Gastrocnemius medialis (tissue), 4 donors: ENCODE results near the gene LAYN. TPM values are rescaled to one million over a fixed set of nuclear protein-coding genes. Genes with fewer than 3 reads are reported as not detected.
A peak's percentile ranks its signal among the peaks of the same experiment; 100 is the strongest.

Source experiments
- ATAC-seq, 2 donors: fragments of 150-250 bp; one replicate each; pipeline ENCODE4 v1.9.1; 2016
- DNase-seq, 2 donors: peaks; one replicate each; pipeline ENCODE4 v3.0.0-alpha.2; 2019
- H3K27ac ChIP-seq, 4 donors: fragments of 200-600 bp; sonication (generic); 1 replicate in 1 of 4; 2 replicates in 3 of 4; pipeline ENCODE4 v1.5.1; 2016 to 2018; ENCODE audit warnings: mild to moderate bottlenecking in 2 of 4, moderate library complexity in 1 of 4
- H3K27me3 ChIP-seq, 3 donors: fragments of 200-600 bp; sonication (generic) in 2 of 3; 1 replicate in 1 of 3; 2 replicates in 2 of 3; pipeline versions ENCODE4 v1.5.1 to v1.6.0; 2016 to 2019; ENCODE audit warnings: mild to moderate bottlenecking in 1 of 3, moderate library complexity in 1 of 3
- H3K36me3 ChIP-seq, 2 donors: fragments of 200-600 bp; sonication (generic) in 1 of 2; one replicate each; pipeline ENCODE4 v1.5.1; 2017 to 2018
- H3K4me1 ChIP-seq, 2 donors: fragments of 200-600 bp; sonication (generic) in 1 of 2; one replicate each; pipeline ENCODE4 v1.5.1; 2016 to 2017; ENCODE audit warnings: mild to moderate bottlenecking in 2 of 2
- H3K4me3 ChIP-seq, 4 donors: fragments of 200-600 bp; sonication (generic) in 3 of 4; 1 replicate in 1 of 4; 2 replicates in 3 of 4; pipeline ENCODE4 v1.5.1; 2016 to 2019; ENCODE audit warnings: mild to moderate bottlenecking in 2 of 4
- H3K9me3 ChIP-seq, 3 donors: fragments of 200-600 bp; sonication (generic) in 2 of 3; 1 replicate in 1 of 3; 2 replicates in 2 of 3; pipeline ENCODE4 v1.5.1; 2016 to 2019
- CTCF ChIP-seq, 5 experiments: fragments of 450-650 bp in 3 of 5; fragments of 200-600 bp in 2 of 5; sonication (generic) in 2 of 5; IDR thresholded peaks in 4 of 5; conservative IDR thresholded peaks in 1 of 5; 1 replicate in 4 of 5; 2 replicates in 1 of 5; pipeline ENCODE4 v1.5.1; 2016 to 2019; ENCODE audit warnings: antibody characterized with exemption in 5 of 5, mild to moderate bottlenecking in 3 of 5, moderate library complexity in 3 of 5
- POLR2A ChIP-seq, 2 donors: fragments of 450-650 bp; IDR thresholded peaks; one replicate each; pipeline ENCODE4 v1.6.1; 2017; ENCODE audit warnings: antibody characterized with exemption in 2 of 2, mild to moderate bottlenecking in 2 of 2, moderate library complexity in 2 of 2
- in situ Hi-C, 4 donors: fragments of 200-750 bp; cut with MboI; loops; one replicate each; pipeline versions ENCODE4 v1.15.0 to v1.8.0; 2017; ENCODE audit warnings: low sequenced_read_pairs in 4 of 4
- intact Hi-C: fragments of 100-400 bp; cut with DNase I; formaldehyde crosslinking; loops from one replicate; pipeline ENCODE4 v1.15.1; 2023; ENCODE audit warnings: low total_unique reads
- total RNA-seq, 4 donors: library from RNA; depleted of rRNA; stranded (reverse); fragments of >200 nt; gene quantifications; one replicate each; pipeline versions ENCODE4 v1.1.0 to v1.2.3, GENCODE V29; 2016

Gene LAYN
- total RNA-seq, 4 donors from 2014 or later: 0.46 to 3.7 (median 0.72) TPM; not detected in 1

DNA sequence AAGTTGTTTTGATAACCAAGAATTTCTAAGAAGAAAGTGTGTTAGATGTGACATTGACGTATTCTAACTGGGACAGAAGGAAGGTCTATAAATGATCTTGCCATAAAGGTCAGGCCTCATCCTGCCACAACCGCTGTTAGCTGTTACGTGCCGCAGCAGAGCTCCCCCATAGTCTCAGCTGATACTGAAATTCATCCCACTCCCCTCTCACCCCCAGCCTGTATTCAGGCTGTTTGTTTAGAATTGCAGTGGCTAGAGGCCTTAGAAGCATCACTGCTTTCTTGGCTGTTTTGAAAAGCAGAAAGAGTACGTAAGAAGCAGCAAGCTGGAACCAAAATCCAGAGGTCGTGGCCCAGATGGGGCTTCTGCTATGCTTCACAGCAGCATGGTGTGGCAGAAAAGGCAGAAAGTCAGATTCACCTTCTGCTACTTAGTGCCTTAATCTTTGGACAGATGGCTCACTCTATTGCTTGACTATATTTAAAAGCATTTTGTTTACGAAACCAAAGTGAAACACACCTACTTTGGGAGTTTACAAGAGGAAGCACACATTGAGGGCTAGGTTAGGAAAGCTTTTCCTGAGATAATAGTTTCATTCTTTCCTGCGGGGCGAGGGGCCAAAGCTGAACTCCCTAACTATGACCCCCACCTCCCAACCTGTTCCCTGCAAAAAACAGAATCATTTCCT, 950 bp upstream of the LAYN start:
- H3K9me3 ChIP-seq: no peaks in the 10 kb centered on the region
- no peaks in the 10 kb centered on the region for H3K36me3 ChIP-seq
- H3K27ac ChIP-seq: no peak overlapping the region
- intact Hi-C loops: no loop called here
- peak overlapping the region; percentile 60 to 75 (median 66) for H3K4me3 ChIP-seq
- TF ChIP-seq POLR2A (IDR thresholded peaks at IDR 0.05) (no peak), CTCF (IDR thresholded peaks at IDR 0.05 in 4 of 5, conservative IDR thresholded peaks at IDR 0.05 in 1 of 5) (no peak)
- in situ Hi-C loops: no loop called here
- H3K27me3 ChIP-seq: no peaks in the 10 kb centered on the region
- H3K4me1 ChIP-seq: peaks cover 10 to 30% of the 10 kb centered on the region in 2 donors
- ATAC-seq (no peak), DNase-seq (no peak)

DNA sequence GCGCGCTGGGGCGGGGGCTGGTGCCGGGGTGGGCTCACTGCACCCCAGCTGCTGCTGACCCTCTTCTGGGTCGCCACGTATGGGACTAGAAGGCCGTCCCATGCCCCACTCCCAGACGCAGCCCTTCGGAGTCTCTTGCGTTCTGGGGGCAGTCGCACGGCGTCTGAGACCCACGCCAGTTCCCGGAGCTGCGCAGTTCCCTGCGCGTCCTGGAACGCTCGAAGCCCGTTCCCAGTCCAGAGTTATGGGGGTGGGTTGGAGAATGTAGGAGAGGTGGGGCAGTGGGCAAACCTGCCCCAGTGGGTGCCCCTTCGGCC, 375 bp downstream of the LAYN start:
- peak overlapping the region; percentile 60 to 75 (median 66) for H3K4me3 ChIP-seq
- H3K27me3 ChIP-seq: no peaks in the 10 kb centered on the region
- DNase-seq: no peak
- ATAC-seq: peak; percentile 16 to 29
- intact Hi-C loops: no loop called here
- H3K4me1 ChIP-seq: peaks cover 10 to 30% of the 10 kb centered on the region in 2 donors
- H3K36me3 ChIP-seq: no peaks in the 10 kb centered on the region
- in situ Hi-C loops: no loop called here
- H3K9me3 ChIP-seq: no peaks in the 10 kb centered on the region
- TF ChIP-seq POLR2A (IDR thresholded peaks at IDR 0.05) (no peak), CTCF (IDR thresholded peaks at IDR 0.05 in 4 of 5, conservative IDR thresholded peaks at IDR 0.05 in 1 of 5) (no peak)
- H3K27ac ChIP-seq: peak overlapping the region; percentile 49 to 72 (median 67)

- intact Hi-C loops: no loop called here
- Histone ChIP-seq H3K9me3 (no peaks in the 10 kb centered on the region), H3K36me3 (no peaks in the 10 kb centered on the region), H3K27me3 (no peaks in the 10 kb centered on the region), H3K4me1 (peaks cover 10 to 30% of the 10 kb centered on the region in 2 donors), H3K4me3 (peak overlapping the region; percentile 60 to 75 (median 66)), H3K27ac (peak overlapping the region; percentile 49 to 72 (median 67))
- DNase-seq (peak; percentile 26 to 44), ATAC-seq (peak; percentile 63 to 67)
- TF ChIP-seq POLR2A (IDR thresholded peaks at IDR 0.05) (peak; percentile 22 to 23), CTCF (IDR thresholded peaks at IDR 0.05 in 4 of 5, conservative IDR thresholded peaks at IDR 0.05 in 1 of 5) (no peak)
- in situ Hi-C loops: no loop called here
Measured at GRCh38 chr11:111541254-111542061, 938 bp downstream of the LAYN start.

DNA sequence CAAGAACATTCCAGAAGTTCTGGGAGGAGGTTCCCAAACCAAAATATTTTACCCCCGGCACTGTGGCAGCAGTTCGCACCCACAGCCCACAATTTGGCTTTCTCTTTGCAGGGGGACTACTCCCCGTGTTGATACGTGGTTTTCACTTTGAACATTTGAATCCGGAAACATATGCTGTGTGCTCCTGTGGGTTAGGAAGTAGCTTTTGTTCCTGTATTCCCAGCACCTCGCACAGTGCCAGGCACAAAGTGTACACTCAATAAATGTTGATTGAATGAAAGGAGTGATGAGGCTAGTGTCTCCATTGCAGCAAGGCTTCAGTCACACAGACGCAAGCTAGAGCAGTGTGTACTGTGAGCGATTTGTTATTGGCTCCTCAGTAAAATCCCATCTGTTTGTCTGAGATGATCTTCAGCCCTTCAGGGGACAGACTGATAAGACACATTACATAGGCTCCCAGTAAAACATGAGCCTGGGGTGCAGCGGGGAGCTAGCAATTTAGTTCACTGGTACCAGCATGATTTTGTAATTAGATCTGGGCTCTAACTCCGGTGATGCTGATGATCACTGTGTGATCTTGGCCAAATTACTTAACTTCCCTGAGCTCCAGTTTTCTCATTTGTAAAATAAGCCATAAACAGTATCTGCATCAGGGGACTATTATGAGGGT, 2.2 kb downstream of the LAYN start:
- Histone ChIP-seq H3K4me3 (no peak overlapping the region), H3K27ac (no peak overlapping the region), H3K27me3 (no peaks in the 10 kb centered on the region), H3K36me3 (no peaks in the 10 kb centered on the region), H3K9me3 (no peaks in the 10 kb centered on the region), H3K4me1 (peaks cover 10 to 30% of the 10 kb centered on the region in 2 donors)
- no peak for TF ChIP-seq CTCF (IDR thresholded peaks at IDR 0.05 in 4 of 5, conservative IDR thresholded peaks at IDR 0.05 in 1 of 5)
- TF ChIP-seq POLR2A (IDR thresholded peaks at IDR 0.05): no peak
- in situ Hi-C loops: no loop called here
- DNase-seq (no peak), ATAC-seq (no peak)
- intact Hi-C loops: no loop called here
